ENCODE results near the gene PTCHD4.

Gene PTCHD4

GRCh38 chr6:48099713-48100587 lies 11.0 kb downstream of the PTCHD4 start:
- no peak for DNase-seq

DNA sequence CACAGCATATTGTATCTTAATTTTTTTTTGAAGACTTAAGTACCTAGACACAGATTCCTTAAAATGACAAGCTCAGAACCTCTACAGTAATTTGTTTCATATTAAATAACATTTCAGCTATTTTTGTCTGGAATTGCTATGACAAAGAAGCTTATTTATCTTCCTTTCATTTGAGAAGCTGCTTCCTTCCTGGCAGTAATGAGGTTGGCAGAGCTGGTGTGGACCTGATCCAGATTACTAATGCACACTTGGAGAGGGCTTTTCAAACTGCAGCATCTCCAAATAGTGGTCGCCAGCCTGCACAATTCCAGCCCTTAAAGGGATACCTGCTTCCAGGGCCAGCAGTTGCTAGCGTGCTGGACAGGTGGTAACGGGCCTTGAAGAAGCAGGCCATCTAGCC lies 12.1 kb downstream of the PTCHD4 start:
- DNase-seq = no peak

DNA sequence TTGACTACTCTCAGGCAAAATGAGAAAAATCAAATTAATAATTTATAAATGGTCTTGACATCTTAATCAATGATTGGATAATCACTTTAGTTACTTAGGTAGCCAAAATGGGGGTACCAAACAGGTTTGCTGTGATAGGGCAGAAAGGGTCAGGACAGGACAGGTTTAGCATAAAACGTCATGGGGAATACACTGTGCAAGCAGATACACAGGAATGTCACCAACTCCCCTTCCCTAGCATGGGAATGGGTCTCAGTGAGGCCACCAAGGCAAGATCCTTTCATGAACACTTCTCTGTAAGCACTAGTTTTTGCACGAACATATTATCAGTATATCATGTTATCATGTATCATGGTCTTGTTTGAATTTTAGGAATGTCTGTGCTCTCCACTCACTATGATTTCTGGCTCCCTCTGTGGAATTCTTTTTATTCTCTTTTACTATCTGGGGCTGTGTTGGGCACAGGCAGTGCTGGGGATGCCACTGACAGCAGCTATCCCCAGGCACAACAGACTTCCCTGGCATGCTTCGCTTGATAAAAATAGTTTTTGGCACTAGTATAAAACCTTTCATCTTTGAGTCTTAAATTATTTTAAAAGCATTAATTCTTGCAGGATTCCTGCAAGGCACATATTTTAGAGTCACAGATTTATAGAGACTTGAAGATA lies 18.3 kb downstream of the PTCHD4 start:
- no peak for DNase-seq

- DNase-seq = no peak
Observed at GRCh38 chr6:48090546-48090945, 20.5 kb downstream of the PTCHD4 start.

- no peak for DNase-seq
Observed at GRCh38 chr6:48087448-48087847, 23.5 kb downstream of the PTCHD4 start.

DNA sequence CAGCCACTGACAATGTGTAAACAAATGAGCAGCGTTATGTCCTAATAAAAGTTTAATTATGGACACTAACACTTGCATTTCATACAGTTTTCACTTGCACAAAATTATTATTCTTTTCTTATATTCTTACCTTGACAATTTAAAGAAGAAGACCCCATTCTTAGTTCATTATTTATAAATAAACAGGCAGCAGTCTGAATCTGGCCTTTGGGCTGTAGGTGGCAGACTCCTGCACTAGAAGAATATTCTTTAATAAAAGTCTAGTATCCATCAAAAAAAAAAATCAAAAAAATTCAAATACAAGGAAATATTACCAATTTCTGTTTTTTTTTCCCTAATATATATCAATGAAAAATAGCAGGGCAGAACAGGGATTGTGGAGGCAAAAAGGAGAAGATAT lies 24.8 kb downstream of the PTCHD4 start:
- DNase-seq = no peak

DNA sequence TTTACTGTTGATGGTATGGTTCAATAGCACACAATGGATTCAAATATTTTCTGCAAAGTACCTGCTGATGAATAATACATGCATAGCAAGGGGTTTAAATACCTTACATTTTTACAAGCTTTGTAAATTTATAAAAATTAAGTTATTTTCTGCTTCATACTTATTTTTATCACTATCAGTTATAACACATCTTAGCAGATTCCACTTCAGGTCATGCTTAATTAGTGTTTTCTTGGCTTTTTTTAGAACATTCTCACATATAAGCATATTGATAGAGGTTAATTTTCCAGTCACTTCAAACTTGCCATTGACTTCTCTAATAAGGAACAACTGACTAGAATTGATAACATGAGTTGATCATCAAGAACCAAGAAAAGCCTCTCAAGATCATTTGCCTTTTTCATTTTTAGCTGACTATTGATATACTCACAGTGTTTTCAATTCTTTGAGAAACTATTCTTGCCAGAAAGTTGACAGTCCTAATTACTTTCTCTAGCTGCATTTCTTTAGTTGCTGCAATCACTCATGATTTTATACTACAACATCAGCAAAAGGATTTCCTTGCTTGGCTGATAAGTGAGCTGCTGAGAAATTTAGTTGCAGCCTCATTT lies 25.8 kb downstream of the PTCHD4 start:
- DNase-seq = no peak

GRCh38 chr6:48084201-48084600 lies 26.8 kb downstream of the PTCHD4 start:
- no peak for DNase-seq

DNA sequence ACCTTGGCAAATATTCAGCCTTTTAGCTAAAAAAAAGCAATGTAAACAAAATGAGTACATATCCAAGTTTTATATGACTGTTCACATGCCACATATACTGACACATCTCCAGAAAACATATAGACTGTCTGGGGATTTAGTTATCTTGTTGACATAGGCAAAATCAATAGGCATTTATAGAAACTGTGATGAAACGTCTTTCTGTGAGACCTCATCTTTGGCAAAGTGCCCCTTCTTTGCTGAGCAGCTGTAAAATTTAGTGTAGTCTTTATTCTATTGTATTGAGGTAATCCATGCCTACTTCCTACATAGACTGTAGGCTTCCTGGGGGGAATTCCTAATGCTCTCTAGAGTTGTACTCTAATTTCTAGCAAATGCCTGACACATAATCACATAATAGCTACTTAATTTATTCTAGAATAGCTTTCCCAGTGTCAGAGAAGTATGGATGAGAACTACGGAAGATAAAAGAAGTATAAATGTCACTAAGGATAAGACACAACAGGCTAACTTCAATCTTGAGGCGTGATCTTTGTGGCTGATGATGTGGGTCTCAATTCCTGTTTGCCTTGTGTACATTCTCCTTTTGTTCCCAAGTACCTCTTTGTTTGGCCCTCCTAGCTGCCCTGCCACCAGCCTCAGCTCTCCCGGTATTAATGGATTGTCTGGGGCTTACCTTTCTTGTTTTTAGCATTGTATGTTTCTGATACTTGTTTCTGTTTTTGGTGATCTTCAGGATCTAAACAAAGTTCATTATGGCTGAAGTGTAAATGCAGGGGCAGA lies 30.6 kb downstream of the PTCHD4 start:
- no peak for DNase-seq

DNA sequence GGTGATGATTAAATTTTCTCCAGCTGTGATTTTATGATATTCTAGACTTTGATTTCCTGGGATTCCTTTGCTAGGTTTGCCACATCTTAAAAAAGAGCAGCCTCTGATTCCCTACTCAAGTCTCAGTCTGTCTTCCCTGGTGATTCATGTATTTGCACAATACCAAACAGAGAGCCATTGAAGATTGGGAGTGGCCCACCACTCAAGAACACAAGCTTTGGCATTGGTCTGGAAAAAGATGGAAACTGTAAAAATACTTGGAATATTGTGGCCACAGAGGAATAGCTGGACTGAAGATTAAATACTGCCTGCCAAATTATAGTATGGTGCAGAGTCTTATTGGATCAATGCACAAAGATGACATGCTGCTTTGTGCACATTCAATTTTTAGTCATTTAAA lies 32.9 kb downstream of the PTCHD4 start:
- no peak for DNase-seq

GRCh38 chr6:48075181-48075580 lies 35.8 kb downstream of the PTCHD4 start:
- no peak for DNase-seq

- DNase-seq = no peak
Observed at GRCh38 chr6:48073976-48074767, 36.8 kb downstream of the PTCHD4 start.

DNA sequence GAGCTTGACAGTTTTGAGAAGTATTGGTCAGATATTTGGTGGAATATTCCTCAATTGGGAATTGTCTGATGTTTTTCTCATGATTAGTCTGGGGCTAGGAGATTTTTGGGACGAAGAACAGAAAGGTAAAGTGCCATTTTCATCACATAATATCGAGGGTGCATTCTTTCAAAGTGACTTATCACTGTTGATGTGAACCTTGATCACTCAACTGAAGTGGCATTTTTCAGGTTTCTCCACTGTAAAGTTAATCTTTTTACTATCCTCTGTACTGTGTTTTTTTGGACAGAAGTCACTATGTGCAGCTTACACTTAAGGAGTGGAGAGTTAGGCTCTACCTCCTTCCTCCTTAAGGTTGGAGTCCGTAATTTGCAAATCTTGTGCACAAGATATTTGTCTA lies 39.2 kb downstream of the PTCHD4 start:
- no peak for DNase-seq

- no peak for DNase-seq
Observed at GRCh38 chr6:48069280-48069679, 41.7 kb downstream of the PTCHD4 start.

- no peak for DNase-seq
Observed at GRCh38 chr6:48068278-48069251, 42.4 kb downstream of the PTCHD4 start.

DNA sequence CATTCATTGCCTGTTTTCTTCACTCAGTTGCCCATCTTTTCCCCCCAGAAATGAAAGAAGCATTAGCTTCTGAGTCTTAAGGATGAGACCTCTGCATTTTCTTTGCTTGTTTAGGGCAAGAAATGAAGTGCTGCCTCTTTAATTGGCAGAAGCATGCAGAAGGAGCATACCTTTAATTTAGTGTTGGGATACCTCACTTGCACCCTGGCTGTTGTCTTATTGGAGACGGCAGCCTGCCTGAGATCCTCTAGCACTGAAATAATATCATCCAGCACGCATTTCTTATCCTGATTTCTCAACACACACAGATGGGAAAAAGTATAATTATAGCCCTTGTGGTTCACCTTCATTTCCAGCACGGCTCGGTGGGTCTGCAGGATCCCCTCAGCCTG lies 43.1 kb downstream of the PTCHD4 start:
- DNase-seq = no peak

GRCh38 chr6:48067148-48067712 lies 43.8 kb downstream of the PTCHD4 start:
- no peak for DNase-seq

GRCh38 chr6:48061265-48061990 lies 49.6 kb downstream of the PTCHD4 start:
- no peak for DNase-seq

Data from stimulated activated CD4-positive, alpha-beta T cell treated with anti-CD3 and anti-CD28 coated beads, Interleukin-4, amount 100 ng/mL, for 4 hours (primary cell).